HepG2 (cell line): ENCODE measurements around the gene FBXO41. TPM values are rescaled to one million over a fixed set of nuclear protein-coding genes. Genes with fewer than 3 reads are reported as not detected.

Source experiments
- FOXM1 ChIP-seq: sonication (generic); formaldehyde crosslinking; IDR thresholded peaks from 2 replicates; pipeline ENCODE4 v1.5.0; 2020; ENCODE audit warnings: missing genetic modification reagents
- HMGA1 ChIP-seq: sonication (generic); formaldehyde crosslinking; conservative IDR thresholded peaks from 2 replicates; pipeline ENCODE4 v1.4.0; 2020; ENCODE audit warnings: missing genetic modification reagents
- IKZF1 ChIP-seq: fragments of 450-650 bp; IDR thresholded peaks from 2 replicates; pipeline ENCODE4 v1.7.1; 2016
- KMT2A ChIP-seq: sonication (generic); formaldehyde crosslinking; IDR thresholded peaks from 2 replicates; pipeline ENCODE4 v1.4.0; 2020; ENCODE audit warnings: missing genetic modification reagents
- TBP ChIP-seq: sonication (generic); formaldehyde crosslinking; IDR thresholded peaks from 2 replicates; pipeline ENCODE4 v1.5.0; 2020; ENCODE audit warnings: missing genetic modification reagents
- TCF7 ChIP-seq: sonication (generic); IDR thresholded peaks from 2 replicates; pipeline ENCODE4 v1.6.1; 2016; ENCODE audit warnings: antibody characterized with exemption, low read depth
- ZNF558 ChIP-seq: sonication (generic); formaldehyde crosslinking; IDR thresholded peaks from 2 replicates; pipeline ENCODE4 v1.9.0; 2022; ENCODE audit warnings: mild to moderate bottlenecking, missing genetic modification reagents, borderline replicate concordance
- ZSCAN20 ChIP-seq: sonication (generic); formaldehyde crosslinking; IDR thresholded peaks from 2 replicates; pipeline ENCODE4 v1.4.0; 2020; ENCODE audit warnings: missing genetic modification reagents, mild to moderate bottlenecking, borderline replicate concordance
- ZSCAN25 ChIP-seq: sonication (generic); formaldehyde crosslinking; IDR thresholded peaks from 2 replicates; pipeline ENCODE4 v1.8.0; 2022; ENCODE audit warnings: mild to moderate bottlenecking, missing genetic modification reagents
- polyA plus RNA-seq, 8 experiments: library from polyadenylated mRNA; depleted of rRNA in 3 of 8; stranded (reverse) in 7 of 8; unstranded in 1 of 8; fragments of >200 nt; fragmentation: Illumina TruSeq in 4 of 8; extraction: Trizol in 4 of 8; gene quantifications; 2 replicates each; pipeline versions ENCODE4 v1.2.1 to v1.2.3, GENCODE V29; 2011 to 2016; ENCODE audit warnings: low read depth in 4 of 8, missing spikeins in 1 of 8, mixed read lengths in 1 of 8; ENCODE audit not compliant: insufficient read depth in 1 of 8
- total RNA-seq, 5 experiments: library from RNA; depleted of rRNA; stranded (reverse); fragments of >200 nt; fragmentation: Illumina TruSeq; extraction: Trizol; gene quantifications; 2 replicates each; pipeline ENCODE4 v1.2.3, GENCODE V29; 2016; ENCODE audit warnings: low read depth in 1 of 5
- TF ChIP-seq, protein P1 (sequence below): sonication (generic); formaldehyde crosslinking; IDR thresholded peaks from 2 replicates; pipeline ENCODE4 v1.5.1; 2020; ENCODE audit warnings: mild to moderate bottlenecking, missing genetic modification reagents, borderline replicate concordance
- TF ChIP-seq, protein P2 (sequence below): sonication (generic); formaldehyde crosslinking; IDR thresholded peaks from 2 replicates; pipeline ENCODE4 v1.4.0; 2020; ENCODE audit warnings: low read depth, missing genetic modification reagents
- TF ChIP-seq, protein P3 (sequence below): sonication (generic); formaldehyde crosslinking; IDR thresholded peaks from 2 replicates; pipeline ENCODE4 v1.4.0; 2020; ENCODE audit warnings: mild to moderate bottlenecking, missing genetic modification reagents
- TF ChIP-seq, protein P4 (sequence below): sonication (generic); formaldehyde crosslinking; IDR thresholded peaks from 2 replicates; pipeline ENCODE4 v1.4.0; 2020; ENCODE audit warnings: mild to moderate bottlenecking, missing genetic modification reagents
- TF ChIP-seq, protein P5 (sequence below): sonication (generic); formaldehyde crosslinking; IDR thresholded peaks from 2 replicates; pipeline ENCODE4 v1.4.0; 2020; ENCODE audit warnings: missing genetic modification reagents, mild to moderate bottlenecking, borderline replicate concordance

The FBXO41 gene
- total and polyA plus RNA-seq, 2 of the 13 experiments (the other 11 are each of a cell fraction or from before 2014, with no cell fraction given) = 4.2 to 10.3 TPM

DNA sequence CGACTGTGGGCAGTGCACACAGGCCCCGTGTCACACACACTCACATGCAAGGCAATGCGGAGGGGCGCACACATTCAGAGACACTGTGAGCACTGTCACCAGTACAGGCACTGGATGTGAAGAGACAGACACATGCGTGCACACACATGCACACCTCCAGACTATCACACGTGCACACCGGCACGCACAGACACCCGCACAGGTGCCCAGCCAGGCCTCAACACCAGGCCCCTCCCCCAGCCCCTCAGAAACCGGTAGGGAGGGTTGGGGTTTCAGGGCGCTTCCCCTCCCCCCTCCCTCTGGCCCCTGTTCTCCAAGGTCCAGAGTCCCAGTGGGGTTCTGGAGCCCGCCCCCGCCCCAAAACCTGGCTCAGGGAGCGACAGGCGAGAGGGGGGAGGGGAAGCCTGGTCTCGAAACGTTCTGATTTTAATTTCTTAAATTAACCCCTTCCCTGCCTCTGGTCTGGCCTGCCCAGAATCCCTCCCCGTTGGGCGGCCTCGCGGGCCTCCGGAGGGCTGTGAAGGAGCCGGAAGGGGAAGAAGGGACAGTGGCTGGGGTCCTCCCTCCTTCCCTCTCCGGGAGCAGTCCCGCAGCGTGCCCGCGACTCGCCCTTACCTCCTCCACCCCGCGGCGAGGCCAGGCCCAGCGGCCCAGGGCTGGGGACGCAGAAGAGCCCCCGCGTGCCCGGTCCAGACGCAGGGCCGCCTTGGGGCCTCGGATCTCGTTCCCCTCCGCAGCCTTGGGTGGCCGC, 558 bp downstream of the FBXO41 start (continued):
- TF ChIP-seq, protein P1, sequence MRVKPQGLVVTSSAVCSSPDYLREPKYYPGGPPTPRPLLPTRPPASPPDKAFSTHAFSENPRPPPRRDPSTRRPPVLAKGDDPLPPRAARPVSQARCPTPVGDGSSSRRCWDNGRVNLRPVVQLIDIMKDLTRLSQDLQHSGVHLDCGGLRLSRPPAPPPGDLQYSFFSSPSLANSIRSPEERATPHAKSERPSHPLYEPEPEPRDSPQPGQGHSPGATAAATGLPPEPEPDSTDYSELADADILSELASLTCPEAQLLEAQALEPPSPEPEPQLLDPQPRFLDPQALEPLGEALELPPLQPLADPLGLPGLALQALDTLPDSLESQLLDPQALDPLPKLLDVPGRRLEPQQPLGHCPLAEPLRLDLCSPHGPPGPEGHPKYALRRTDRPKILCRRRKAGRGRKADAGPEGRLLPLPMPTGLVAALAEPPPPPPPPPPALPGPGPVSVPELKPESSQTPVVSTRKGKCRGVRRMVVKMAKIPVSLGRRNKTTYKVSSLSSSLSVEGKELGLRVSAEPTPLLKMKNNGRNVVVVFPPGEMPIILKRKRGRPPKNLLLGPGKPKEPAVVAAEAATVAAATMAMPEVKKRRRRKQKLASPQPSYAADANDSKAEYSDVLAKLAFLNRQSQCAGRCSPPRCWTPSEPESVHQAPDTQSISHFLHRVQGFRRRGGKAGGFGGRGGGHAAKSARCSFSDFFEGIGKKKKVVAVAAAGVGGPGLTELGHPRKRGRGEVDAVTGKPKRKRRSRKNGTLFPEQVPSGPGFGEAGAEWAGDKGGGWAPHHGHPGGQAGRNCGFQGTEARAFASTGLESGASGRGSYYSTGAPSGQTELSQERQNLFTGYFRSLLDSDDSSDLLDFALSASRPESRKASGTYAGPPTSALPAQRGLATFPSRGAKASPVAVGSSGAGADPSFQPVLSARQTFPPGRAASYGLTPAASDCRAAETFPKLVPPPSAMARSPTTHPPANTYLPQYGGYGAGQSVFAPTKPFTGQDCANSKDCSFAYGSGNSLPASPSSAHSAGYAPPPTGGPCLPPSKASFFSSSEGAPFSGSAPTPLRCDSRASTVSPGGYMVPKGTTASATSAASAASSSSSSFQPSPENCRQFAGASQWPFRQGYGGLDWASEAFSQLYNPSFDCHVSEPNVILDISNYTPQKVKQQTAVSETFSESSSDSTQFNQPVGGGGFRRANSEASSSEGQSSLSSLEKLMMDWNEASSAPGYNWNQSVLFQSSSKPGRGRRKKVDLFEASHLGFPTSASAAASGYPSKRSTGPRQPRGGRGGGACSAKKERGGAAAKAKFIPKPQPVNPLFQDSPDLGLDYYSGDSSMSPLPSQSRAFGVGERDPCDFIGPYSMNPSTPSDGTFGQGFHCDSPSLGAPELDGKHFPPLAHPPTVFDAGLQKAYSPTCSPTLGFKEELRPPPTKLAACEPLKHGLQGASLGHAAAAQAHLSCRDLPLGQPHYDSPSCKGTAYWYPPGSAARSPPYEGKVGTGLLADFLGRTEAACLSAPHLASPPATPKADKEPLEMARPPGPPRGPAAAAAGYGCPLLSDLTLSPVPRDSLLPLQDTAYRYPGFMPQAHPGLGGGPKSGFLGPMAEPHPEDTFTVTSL (CRISPR knock-in tag) = no peak
- TF ChIP-seq, protein P2, sequence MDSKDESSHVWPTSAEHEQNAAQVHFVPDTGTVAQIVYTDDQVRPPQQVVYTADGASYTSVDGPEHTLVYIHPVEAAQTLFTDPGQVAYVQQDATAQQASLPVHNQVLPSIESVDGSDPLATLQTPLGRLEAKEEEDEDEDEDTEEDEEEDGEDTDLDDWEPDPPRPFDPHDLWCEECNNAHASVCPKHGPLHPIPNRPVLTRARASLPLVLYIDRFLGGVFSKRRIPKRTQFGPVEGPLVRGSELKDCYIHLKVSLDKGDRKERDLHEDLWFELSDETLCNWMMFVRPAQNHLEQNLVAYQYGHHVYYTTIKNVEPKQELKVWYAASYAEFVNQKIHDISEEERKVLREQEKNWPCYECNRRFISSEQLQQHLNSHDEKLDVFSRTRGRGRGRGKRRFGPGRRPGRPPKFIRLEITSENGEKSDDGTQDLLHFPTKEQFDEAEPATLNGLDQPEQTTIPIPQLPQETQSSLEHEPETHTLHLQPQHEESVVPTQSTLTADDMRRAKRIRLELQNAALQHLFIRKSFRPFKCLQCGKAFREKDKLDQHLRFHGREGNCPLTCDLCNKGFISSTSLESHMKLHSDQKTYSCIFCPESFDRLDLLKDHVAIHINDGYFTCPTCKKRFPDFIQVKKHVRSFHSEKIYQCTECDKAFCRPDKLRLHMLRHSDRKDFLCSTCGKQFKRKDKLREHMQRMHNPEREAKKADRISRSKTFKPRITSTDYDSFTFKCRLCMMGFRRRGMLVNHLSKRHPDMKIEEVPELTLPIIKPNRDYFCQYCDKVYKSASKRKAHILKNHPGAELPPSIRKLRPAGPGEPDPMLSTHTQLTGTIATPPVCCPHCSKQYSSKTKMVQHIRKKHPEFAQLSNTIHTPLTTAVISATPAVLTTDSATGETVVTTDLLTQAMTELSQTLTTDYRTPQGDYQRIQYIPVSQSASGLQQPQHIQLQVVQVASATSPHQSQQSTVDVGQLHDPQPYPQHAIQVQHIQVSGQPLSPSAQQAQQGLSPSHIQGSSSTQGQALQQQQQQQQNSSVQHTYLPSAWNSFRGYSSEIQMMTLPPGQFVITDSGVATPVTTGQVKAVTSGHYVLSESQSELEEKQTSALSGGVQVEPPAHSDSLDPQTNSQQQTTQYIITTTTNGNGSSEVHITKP (CRISPR knock-in tag) = no peak
- TF ChIP-seq ZSCAN25 (CRISPR knock-in tag) (no peak; the same call in 1 of the 2 replicates), KMT2A (CRISPR knock-in tag) (no peak), ZSCAN20 (CRISPR knock-in tag) (peak; percentile 19; the same call in 1 of the 2 replicates), ZNF558 (no peak), IKZF1 (no peak), TBP (no peak), TCF7 (no peak), HMGA1 (CRISPR knock-in tag) (no peak), FOXM1 (CRISPR knock-in tag) (no peak)
- TF ChIP-seq, protein P3, sequence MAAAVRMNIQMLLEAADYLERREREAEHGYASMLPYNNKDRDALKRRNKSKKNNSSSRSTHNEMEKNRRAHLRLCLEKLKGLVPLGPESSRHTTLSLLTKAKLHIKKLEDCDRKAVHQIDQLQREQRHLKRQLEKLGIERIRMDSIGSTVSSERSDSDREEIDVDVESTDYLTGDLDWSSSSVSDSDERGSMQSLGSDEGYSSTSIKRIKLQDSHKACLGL (CRISPR knock-in tag) = peak; percentile 8
- TF ChIP-seq, protein P4, sequence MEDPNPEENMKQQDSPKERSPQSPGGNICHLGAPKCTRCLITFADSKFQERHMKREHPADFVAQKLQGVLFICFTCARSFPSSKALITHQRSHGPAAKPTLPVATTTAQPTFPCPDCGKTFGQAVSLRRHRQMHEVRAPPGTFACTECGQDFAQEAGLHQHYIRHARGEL (CRISPR knock-in tag) = no peak
- TF ChIP-seq, protein P5, sequence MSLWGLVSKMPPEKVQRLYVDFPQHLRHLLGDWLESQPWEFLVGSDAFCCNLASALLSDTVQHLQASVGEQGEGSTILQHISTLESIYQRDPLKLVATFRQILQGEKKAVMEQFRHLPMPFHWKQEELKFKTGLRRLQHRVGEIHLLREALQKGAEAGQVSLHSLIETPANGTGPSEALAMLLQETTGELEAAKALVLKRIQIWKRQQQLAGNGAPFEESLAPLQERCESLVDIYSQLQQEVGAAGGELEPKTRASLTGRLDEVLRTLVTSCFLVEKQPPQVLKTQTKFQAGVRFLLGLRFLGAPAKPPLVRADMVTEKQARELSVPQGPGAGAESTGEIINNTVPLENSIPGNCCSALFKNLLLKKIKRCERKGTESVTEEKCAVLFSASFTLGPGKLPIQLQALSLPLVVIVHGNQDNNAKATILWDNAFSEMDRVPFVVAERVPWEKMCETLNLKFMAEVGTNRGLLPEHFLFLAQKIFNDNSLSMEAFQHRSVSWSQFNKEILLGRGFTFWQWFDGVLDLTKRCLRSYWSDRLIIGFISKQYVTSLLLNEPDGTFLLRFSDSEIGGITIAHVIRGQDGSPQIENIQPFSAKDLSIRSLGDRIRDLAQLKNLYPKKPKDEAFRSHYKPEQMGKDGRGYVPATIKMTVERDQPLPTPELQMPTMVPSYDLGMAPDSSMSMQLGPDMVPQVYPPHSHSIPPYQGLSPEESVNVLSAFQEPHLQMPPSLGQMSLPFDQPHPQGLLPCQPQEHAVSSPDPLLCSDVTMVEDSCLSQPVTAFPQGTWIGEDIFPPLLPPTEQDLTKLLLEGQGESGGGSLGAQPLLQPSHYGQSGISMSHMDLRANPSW (CRISPR knock-in tag) = no peak
